Fibroblast of lung (primary cell): ENCODE results near the gene TCOF1.

Source experiments
- CTCF ChIP-seq, 2 donors: IDR thresholded peaks in 1 of 2; conservative IDR thresholded peaks in 1 of 2; 1 replicate in 1 of 2; 2 replicates in 1 of 2; pipeline ENCODE4 v1.5.1; 2011 to 2012; ENCODE audit warnings: low read length in 2 of 2, control low read depth in 1 of 2, inconsistent platforms in 1 of 2, low read depth in 1 of 2, mild to moderate bottlenecking in 1 of 2
- EZH2 ChIP-seq: IDR thresholded peaks from 2 replicates; pipeline ENCODE4 v1.5.1; 2012; ENCODE audit warnings: low read length, control low read depth, mild to moderate bottlenecking; ENCODE audit errors: missing control alignments

GRCh38 chr5:150341989-150342388, 15.5 kb upstream of the TCOF1 start:
- TF ChIP-seq CTCF (conservative IDR thresholded peaks at IDR 0.05 in 1 of 2, IDR thresholded peaks at IDR 0.05 in 1 of 2; ENCODE audit: low read depth in 1 of 2, low read length in 2 of 2) (no peak), EZH2 (no peak)
